Activated CD8-positive, alpha-beta memory T cell treated with anti-CD3 and anti-CD28 coated beads, Interleukin-2, amount 50 U/mL, for 4 hours (primary cell): ENCODE measurements around the gene TXN2.
A peak's percentile ranks its signal among the peaks of the same experiment; 100 is the strongest.
"Not testable (repeated sequence)": the region's sequence is repeated elsewhere in the genome, so short reads cannot be mapped to it uniquely, and the experiment has no call there.

Source experiments
- DNase-seq: peaks from one replicate; pipeline ENCODE4 v3.0.0-alpha.2; 2020

The TXN2 gene

GRCh38 chr22:36454916-36455570, 26.4 kb downstream of the TXN2 start:
- peak; percentile 97 for DNase-seq

DNA sequence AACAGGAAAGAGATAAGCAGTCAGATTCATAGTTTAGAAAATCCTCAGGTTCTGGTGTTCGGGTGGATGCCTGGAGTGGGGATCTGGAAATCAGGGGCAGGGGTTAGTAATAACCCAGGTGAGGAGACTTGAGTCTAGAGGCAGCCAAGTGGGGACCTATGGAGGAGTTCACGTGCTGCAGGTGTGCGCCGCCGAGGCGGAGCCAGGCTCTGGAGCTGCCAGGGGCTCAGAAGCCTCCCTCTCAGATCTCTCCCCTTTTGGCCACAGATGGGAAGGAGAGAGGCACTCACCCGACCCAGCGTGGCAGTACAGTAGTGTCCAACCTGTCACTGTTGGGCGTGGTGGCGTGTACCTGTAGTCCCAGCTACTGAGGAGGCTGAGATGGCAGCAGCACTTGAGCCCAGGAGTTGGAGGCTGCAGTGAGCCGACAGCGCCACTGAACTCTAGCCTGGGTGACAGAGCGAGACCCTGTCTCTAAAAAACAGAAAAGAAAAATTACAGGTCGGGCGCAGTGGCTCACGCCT, 27.5 kb downstream of the TXN2 start:
- no peak for DNase-seq

- DNase-seq: not testable (repeated sequence)
Observed at GRCh38 chr22:36452978-36453607, 28.3 kb downstream of the TXN2 start.

DNA sequence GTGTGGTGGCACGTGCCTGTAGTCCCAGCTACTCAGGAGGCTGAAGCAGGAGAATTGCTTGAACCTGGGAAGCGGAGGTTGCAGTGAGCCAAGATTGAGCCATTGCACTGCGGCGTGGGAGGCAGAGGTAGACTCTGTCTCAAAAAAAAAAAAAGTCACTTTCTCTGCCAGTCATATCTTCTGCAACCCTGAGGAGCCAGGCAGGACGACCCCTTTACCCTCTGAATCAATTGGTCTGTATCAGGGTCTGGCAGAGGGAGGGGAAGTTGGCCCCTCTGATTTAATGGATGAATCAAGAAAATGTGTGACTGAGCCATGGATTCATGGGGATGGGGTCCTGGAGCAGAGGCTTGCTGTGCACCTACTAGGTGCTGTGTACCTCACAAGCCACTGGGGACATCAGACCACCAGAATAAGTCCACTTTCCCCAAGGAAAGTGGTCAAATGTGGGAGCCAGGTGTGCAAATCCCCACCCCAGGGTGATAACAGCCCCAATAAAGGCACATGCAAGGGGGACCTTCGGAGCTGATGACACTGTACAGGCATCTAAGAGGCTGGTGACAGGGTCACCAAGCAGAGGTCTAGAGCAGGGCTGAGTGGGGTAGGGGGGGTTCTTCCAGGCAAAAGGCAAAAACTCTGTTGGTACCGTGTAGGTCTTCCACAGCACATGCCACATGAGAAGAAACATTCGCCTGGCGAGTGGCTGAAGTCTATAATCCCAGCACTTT, 29.0 kb downstream of the TXN2 start:
- peak; percentile 37 for DNase-seq

GRCh38 chr22:36450923-36451322, 30.5 kb downstream of the TXN2 start:
- not testable (repeated sequence) for DNase-seq

DNA sequence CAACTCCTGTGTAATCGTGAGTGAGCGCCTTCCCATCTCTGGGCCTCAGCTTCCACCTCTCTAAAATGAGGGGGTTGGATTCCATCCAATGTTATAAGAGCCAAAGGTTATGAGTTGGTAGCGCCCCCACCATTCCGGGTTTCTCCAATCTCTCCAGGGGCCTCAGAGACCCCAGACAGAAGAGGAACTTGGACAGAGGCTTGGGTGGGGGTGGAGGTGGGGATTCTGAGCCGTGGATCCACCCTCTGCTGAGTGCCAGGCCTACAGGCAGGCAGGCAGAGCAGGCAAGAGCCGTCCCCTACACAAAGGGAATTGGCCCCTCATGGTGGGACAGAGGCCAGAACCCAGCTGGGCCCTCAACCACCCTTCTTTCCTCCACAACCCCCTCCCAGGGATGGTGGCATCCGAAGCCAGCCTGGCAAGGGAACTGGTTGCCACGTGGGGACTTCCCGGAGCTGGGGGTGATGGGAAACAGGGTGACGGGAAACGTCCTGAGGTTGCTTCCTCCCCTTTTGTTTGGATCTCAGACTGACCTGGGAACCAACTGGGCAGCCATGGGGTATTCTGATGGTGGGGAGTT, 31.8 kb downstream of the TXN2 start:
- no peak for DNase-seq

- no peak for DNase-seq
Observed at GRCh38 chr22:36447632-36448031, 33.8 kb downstream of the TXN2 start.

GRCh38 chr22:36445158-36445668, 36.2 kb downstream of the TXN2 start:
- DNase-seq: no peak

GRCh38 chr22:36443198-36443770, 38.2 kb downstream of the TXN2 start:
- no peak for DNase-seq

DNA sequence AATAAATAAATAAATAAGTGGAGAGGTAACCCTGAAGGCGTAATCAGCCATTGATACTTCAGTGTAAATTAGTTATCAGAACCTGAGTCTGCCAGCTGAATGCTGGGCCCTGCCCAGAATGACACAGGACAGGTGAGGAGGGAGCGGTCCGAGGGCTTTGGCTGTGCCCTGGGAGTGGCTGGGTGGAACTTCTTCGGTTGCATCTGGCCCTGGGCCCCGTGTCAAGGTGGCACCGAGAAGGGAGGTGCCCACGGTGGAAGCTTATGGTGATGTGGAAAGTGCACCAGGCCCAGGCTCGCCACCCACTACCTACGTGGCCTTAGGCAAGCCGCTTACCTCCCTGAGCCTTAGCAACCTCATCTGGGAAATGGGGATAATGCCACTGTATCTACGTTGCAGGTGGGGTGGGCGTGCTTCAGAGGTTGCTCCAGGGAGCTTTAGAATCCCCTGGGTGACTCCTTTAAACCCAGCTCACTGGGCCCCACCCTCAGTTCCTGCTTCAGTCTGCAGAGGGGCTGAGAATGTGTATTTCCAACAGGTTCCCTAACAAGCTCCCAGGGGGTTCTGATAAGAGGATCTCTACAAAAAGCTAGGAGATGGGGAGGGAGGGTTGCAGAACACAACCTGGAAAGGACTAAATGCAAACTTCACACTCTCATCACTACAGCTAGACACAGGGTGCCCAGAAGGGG, 38.8 kb downstream of the TXN2 start:
- DNase-seq: no peak

DNA sequence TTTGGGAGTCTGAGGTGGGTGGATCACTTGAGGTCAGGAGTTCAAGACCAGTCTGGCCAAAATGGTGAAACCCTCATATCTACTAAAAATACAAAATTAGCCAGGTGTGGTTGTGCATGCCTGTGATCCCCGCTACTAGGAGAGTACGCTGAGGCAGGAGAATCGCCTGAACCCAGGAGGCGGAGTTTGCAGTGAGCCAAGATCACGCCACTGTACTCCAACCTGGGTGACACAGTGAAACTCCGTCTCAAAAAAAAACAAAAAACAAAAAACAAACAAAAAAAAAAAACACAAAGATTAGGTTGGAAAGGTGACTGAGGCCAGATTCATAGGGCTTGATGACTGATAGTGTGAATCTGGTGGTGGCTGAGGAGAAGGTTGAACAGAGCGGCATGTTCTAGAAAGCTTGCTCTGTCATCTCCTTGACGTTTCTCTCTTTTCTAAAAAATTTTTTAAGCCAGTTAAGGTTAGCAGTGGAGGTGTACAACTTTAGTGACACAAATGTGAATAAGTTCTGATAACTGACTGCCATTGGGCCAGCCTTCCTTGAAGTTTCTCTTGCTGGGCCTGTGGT, 40.9 kb downstream of the TXN2 start:
- DNase-seq: no peak

- peak; percentile 35 for DNase-seq
Observed at GRCh38 chr22:36439481-36440271, 41.8 kb downstream of the TXN2 start.

DNA sequence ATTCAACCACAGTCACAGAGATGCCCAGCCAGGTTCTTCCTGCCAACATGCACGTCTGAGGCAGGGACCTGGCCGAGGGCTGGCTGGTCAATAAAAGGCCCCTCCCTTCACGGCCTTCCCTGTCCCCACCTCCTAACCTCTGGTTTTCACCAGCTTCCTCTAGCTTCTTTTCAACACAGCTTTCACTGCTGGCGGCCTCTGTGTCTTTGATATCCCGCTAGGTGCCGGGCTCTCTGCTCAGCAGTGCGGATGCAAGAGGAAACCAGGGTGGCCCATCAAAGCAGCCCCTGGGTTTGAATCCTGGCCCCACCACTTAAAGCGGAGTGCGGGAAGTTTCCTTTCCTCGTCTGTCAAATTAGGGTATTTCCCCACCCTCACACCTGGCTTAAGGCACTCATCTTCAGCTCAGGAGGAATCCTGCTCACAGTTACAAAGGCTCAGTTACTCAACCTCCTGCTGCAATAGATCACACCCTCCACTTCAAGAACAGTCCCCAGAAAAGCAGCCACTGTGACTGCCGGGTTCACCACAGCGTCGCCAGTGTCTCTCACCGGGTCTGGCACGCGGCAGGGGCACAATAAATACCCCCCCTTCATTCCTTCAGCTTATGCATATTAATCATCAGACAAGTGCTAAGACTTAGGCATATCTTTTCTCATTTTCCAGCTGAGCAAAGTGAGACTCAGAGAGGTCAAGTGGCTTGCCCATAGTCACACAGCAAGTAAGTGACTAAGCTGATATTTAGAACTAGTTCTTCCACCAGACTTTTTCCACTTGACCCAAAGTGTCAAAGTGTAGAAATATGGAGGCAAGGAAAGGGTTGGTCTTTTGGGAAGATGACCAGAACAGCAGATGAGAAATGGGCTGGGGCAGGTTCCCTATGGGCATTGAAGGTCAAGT, 45.7 kb downstream of the TXN2 start:
- peak; percentile 76 for DNase-seq

DNA sequence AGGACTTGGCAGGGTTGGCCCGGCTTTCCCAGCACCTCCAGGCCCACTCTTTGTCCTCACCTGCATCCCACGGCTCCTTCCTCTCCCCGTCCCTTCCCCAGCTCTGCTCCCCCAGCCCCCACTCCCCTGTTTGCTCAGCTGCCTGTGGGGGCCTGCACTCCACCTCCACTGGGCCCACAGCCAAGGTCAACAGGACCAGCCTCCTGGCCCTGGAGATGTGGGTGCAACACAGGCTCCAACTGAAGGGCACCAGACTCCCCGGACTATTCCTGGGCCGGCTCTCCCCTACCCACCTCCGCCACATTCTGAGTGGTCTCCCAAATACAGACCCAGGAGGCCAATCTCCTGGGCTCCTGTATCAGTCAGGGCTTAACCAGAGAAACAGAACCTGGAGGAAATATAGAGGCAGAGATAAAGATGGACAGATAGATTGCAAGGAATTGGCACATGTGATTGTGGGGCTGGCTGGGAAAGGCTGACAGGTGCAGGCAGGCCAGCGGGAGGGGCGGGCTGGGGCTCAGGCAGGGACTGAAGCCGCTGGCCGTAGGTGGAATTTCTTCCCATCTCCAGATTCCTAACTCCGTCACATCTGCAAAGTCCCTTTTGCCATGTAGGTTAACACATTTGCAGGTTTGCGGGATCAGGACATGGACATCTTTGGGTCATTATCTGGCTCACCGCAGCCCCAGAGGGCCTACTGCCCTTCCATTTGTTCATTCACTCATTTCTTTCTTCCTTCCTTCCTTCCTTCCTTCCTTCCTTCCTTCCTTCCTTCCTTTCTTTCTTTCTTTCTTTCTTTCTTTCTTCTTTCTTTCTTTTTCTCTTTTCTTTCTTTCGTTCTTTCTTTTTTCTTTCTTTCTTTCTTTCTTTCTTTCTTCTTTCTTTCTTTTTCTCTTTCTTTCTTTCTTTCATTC, 47.9 kb downstream of the TXN2 start:
- DNase-seq: no peak

GRCh38 chr22:36432592-36433317, 48.7 kb downstream of the TXN2 start:
- no peak for DNase-seq

DNA sequence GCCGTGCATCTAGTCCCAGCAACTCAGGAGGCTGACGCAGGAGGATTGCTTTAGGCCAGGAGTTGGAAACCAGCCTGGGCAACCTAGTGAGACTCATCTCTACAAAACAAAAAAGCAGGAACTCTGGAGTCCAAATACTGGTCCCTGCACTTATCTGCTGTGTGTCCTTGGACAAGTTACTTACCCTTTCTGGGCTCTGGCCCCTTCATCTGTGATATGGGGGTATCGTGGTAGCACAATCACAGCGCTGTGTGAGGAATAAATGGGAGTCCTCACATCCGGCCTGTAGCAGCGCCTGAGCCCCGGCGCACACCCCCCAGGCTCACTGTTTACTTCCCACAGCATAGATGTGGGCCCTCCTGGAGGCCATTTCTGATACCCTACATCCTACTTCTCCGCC, 49.5 kb downstream of the TXN2 start:
- no peak for DNase-seq

DNA sequence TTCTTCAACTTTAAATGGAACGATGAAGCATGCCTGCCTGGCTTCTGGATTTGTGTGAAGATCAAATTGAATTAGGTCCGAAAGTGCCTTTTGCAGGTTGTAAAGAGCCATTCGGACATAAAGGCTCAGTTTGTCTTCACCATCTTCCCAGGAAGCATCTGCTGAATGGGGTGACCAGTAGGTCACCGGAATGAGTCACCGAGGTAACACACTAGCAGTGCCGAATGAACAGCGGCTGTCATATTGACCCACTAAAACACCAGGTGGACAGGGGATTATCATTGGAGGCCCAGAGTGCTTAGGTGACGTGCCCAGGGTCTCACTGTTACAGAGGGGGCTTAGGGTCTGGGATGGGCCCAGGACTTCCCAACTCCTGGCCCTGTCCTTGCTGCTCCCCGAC, 50.6 kb downstream of the TXN2 start:
- no peak for DNase-seq

DNA sequence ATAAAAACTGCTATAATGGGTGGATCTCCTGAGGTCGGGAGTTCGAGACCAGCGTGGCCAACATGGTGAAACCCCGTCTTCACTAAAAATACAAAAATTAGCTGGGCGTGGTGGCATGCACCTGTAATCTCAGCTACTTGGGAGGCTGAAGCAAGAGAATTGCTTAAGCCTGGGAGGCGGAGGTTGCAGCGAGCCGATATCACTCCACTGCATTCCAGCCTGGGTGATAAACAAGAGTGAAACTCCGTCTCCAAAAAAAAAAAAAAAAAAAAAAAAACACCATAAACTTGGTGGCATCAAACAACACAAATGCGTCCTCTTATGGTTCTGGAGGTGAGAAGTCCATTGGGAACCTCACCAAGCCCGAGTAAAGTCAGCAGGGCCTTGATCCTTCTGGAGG, 53.5 kb downstream of the TXN2 start:
- not testable (repeated sequence) for DNase-seq
